H1 (cell line): ENCODE data around the gene C2orf81. TPM values are rescaled to one million over a fixed set of nuclear protein-coding genes. Genes with fewer than 3 reads are reported as not detected.

Experiments
- CTCF ChIA-PET: fragments of 300-600 bp; sonication (Branson Sonifier 250); formaldehyde crosslinking; loops from one replicate; lab custom pipeline; 2021; ENCODE audit not compliant: partially characterized antibody; lab: Charles Lee
- POLR2A ChIA-PET: fragments of 300-600 bp; sonication (Branson Sonifier 250); formaldehyde crosslinking; loops from one replicate; lab custom pipeline; 2021; ENCODE audit warnings: inconsistent platforms; ENCODE audit not compliant: partially characterized antibody; lab: Charles Lee
- DNase-seq, 2 experiments: peaks; one replicate each; pipeline versions ENCODE4 v3.0.0 to v3.0.0-alpha.2; 2010 to 2022; ENCODE audit warnings: low spot score in 2 of 2, low read depth in 1 of 2, mixed read lengths in 1 of 2
- FAIRE-seq: peaks from 2 replicates; lab custom pipeline; 2011; peaks lifted over from hg19 to GRCh38; lab: Jason Lieb, UNC
- H2AFZ ChIP-seq: 2 replicates; pipeline ENCODE4 v1.8.1; 2012; ENCODE audit warnings: low read length, inconsistent platforms
- H2AK5ac ChIP-seq: 2 replicates; pipeline ENCODE4 v1.6.1; 2013; ENCODE audit warnings: low read depth, low read length
- H2BK120ac ChIP-seq: replicated peaks from 2 replicates; pipeline ENCODE3; 2013; ENCODE audit warnings: low read depth, low read length, inconsistent platforms
- H2BK12ac ChIP-seq: 2 replicates; pipeline ENCODE4 v1.6.1; 2013; ENCODE audit warnings: low read depth, low read length
- H2BK15ac ChIP-seq: 2 replicates; pipeline ENCODE4 v1.6.1; 2013; ENCODE audit warnings: low read length
- H2BK20ac ChIP-seq: 2 replicates; pipeline ENCODE4 v1.6.1; 2013; ENCODE audit warnings: low read length
- H2BK5ac ChIP-seq: 2 replicates; pipeline ENCODE4 v1.6.1; 2013; ENCODE audit warnings: low read depth, low read length
- H3K14ac ChIP-seq: 2 replicates; pipeline ENCODE4 v1.6.1; 2013; ENCODE audit warnings: inconsistent platforms; ENCODE audit not compliant: insufficient read length
- H3K18ac ChIP-seq: 2 replicates; pipeline ENCODE4 v1.6.1; 2013; ENCODE audit warnings: low read length; ENCODE audit errors: extremely low read depth
- H3K23ac ChIP-seq: 2 replicates; pipeline ENCODE4 v1.6.1; 2013; ENCODE audit warnings: inconsistent platforms; ENCODE audit not compliant: insufficient read length
- H3K23me2 ChIP-seq: 2 replicates; pipeline ENCODE4 v1.6.1; 2013; ENCODE audit warnings: low read depth, low read length
- H3K27ac ChIP-seq: 2 replicates; pipeline ENCODE4 v1.6.1; 2011; ENCODE audit warnings: low read depth, low read length, inconsistent platforms
- H3K27me3 ChIP-seq, 4 experiments: replicated peaks in 1 of 4; 1 replicate in 1 of 4; 2 replicates in 3 of 4; pipeline versions ENCODE4 v1.6.1 to v1.8.1; 2011 to 2013; ENCODE audit warnings: low read length in 3 of 4, mild to moderate bottlenecking in 3 of 4, inconsistent platforms in 2 of 4, mixed read lengths in 2 of 4, moderate library complexity in 1 of 4; ENCODE audit not compliant: control insufficient read depth in 3 of 4, insufficient read depth in 3 of 4; ENCODE audit errors: extremely low read depth in 1 of 4
- H3K36me3 ChIP-seq, 4 experiments: 2 replicates each; pipeline versions ENCODE4 v1.6.1 to v1.8.1; 2011 to 2013; ENCODE audit warnings: mild to moderate bottlenecking in 4 of 4, low read length in 3 of 4, moderate library complexity in 2 of 4, control low read depth in 1 of 4, inconsistent platforms in 1 of 4; ENCODE audit not compliant: insufficient read depth in 4 of 4, control insufficient read depth in 2 of 4
- H3K4ac ChIP-seq: replicated peaks from 2 replicates; pipeline ENCODE3; 2013; ENCODE audit warnings: low read length, low read depth, mixed read lengths, inconsistent platforms; ENCODE audit not compliant: insufficient read length
- H3K4me1 ChIP-seq, 4 experiments: replicated peaks in 1 of 4; 1 replicate in 1 of 4; 2 replicates in 3 of 4; pipeline versions ENCODE4 v1.6.1 to v1.8.1; 2011 to 2013; ENCODE audit warnings: low read length in 3 of 4, inconsistent platforms in 2 of 4, mixed read lengths in 1 of 4; ENCODE audit not compliant: insufficient read depth in 4 of 4, control insufficient read depth in 3 of 4
- H3K4me2 ChIP-seq, 2 experiments: 2 replicates each; pipeline versions ENCODE4 v1.6.1 to v1.8.1; 2011 to 2013; ENCODE audit warnings: low read depth in 2 of 2, low read length in 2 of 2, control low read depth in 1 of 2, inconsistent platforms in 1 of 2, mild to moderate bottlenecking in 1 of 2; ENCODE audit not compliant: insufficient read depth in 1 of 2
- H3K4me3 ChIP-seq, 4 experiments: fragments of 200-600, 300-600 bp in 1 of 4; sonication (generic), shearing (Covaris generic), sonication (Bioruptor Twin) in 1 of 4; 2 replicates each; pipeline versions ENCODE4 v1.5.1 to v1.8.1; 2011 to 2016; ENCODE audit warnings: low read length in 4 of 4, low read depth in 3 of 4, control low read depth in 2 of 4, inconsistent platforms in 2 of 4, mild to moderate bottlenecking in 2 of 4, mixed read lengths in 1 of 4, moderate library complexity in 1 of 4; ENCODE audit not compliant: insufficient read depth in 2 of 4; ENCODE audit errors: extremely low read depth in 1 of 4
- H3K56ac ChIP-seq: replicated peaks from 2 replicates; pipeline ENCODE3; 2013; ENCODE audit warnings: low read depth, mild to moderate bottlenecking, mixed read lengths, low read length, inconsistent platforms; ENCODE audit not compliant: insufficient read length
- H3K79me1 ChIP-seq: 2 replicates; pipeline ENCODE4 v1.6.1; 2013; ENCODE audit warnings: low read depth, low read length, control low read depth
- H3K79me2 ChIP-seq, 2 experiments: 2 replicates each; pipeline versions ENCODE4 v1.6.1 to v1.8.1; 2012 to 2013; ENCODE audit warnings: low read length in 2 of 2, mild to moderate bottlenecking in 2 of 2, inconsistent platforms in 1 of 2; ENCODE audit not compliant: insufficient read depth in 2 of 2, control insufficient read depth in 1 of 2
- H3K9ac ChIP-seq, 4 experiments: replicated peaks in 1 of 4; 1 replicate in 1 of 4; 2 replicates in 3 of 4; pipeline versions ENCODE4 v1.6.1 to v1.8.1; 2011 to 2013; ENCODE audit warnings: low read depth in 3 of 4, low read length in 3 of 4, control low read depth in 2 of 4, mild to moderate bottlenecking in 2 of 4, moderate library complexity in 2 of 4, inconsistent platforms in 1 of 4; ENCODE audit errors: extremely low read depth in 1 of 4
- H3K9me3 ChIP-seq, 2 experiments: 2 replicates each; pipeline versions ENCODE4 v1.6.1 to v1.8.1; 2012 to 2013; ENCODE audit warnings: mild to moderate bottlenecking in 2 of 2, moderate library complexity in 2 of 2, control low read depth in 1 of 2, inconsistent platforms in 1 of 2, low read depth in 1 of 2, low read length in 1 of 2, mixed read lengths in 1 of 2; ENCODE audit not compliant: insufficient read depth in 2 of 2
- H4K20me1 ChIP-seq, 2 experiments: replicated peaks in 1 of 2; 2 replicates each; pipeline versions ENCODE3 to v1.8.1; 2011 to 2013; ENCODE audit warnings: inconsistent platforms in 2 of 2, low read length in 2 of 2, mild to moderate bottlenecking in 1 of 2; ENCODE audit not compliant: insufficient read depth in 2 of 2, control insufficient read depth in 1 of 2
- H4K5ac ChIP-seq: 2 replicates; pipeline ENCODE4 v1.6.1; 2013; ENCODE audit warnings: low read length, low read depth, mixed read lengths, inconsistent platforms; ENCODE audit not compliant: insufficient read length
- H4K8ac ChIP-seq: 2 replicates; pipeline ENCODE4 v1.8.0; 2013; ENCODE audit warnings: mild to moderate bottlenecking, moderate library complexity, low read length, inconsistent platforms; ENCODE audit not compliant: insufficient read depth; ENCODE audit errors: extremely low read depth
- H4K91ac ChIP-seq: replicated peaks from 2 replicates; pipeline ENCODE3; 2013; ENCODE audit warnings: low read length, mixed read lengths, inconsistent platforms; ENCODE audit not compliant: insufficient read length
- CHD1 ChIP-seq: IDR thresholded peaks from 2 replicates; pipeline ENCODE4 v1.6.1; 2012; ENCODE audit warnings: low read depth, low read length, improper control_type of control experiment
- CTBP2 ChIP-seq: IDR thresholded peaks from 2 replicates; pipeline ENCODE4 v1.7.0; 2011; ENCODE audit warnings: borderline replicate concordance, mild to moderate bottlenecking, moderate library complexity, mixed read lengths, low read length; ENCODE audit not compliant: insufficient read depth, insufficient read length
- EZH2 ChIP-seq: fragments of 200-600 bp; sonication (generic); IDR thresholded peaks from 2 replicates; pipeline ENCODE4 v1.7.1; 2012; ENCODE audit warnings: low read depth, mild to moderate bottlenecking, moderate library complexity, low read length, inconsistent platforms; ENCODE audit not compliant: severe bottlenecking
- KDM1A ChIP-seq: fragments of 200-600, 300-600 bp; sonication (generic); IDR thresholded peaks from 2 replicates; pipeline ENCODE4 v1.7.1; 2016; ENCODE audit warnings: mild to moderate bottlenecking, low read length, borderline replicate concordance
- MAX ChIP-seq: IDR thresholded peaks from 2 replicates; pipeline ENCODE4 v1.6.1; 2012; ENCODE audit warnings: inconsistent platforms
- TBP ChIP-seq: IDR thresholded peaks from 2 replicates; pipeline ENCODE4 v1.6.1; 2011; ENCODE audit warnings: low read depth, low read length, improper control_type of control experiment
- WGBS, 2 experiments: shearing (Covaris generic) in 1 of 2; methylation state at CpG; one replicate each; pipeline versions ENCODE4 v1.1.6 to v1.1.7; 2013 to 2015; ENCODE audit warnings: low lambda C conversion rate in 2 of 2, mixed read lengths in 2 of 2, inconsistent platforms in 1 of 2, low coverage in 1 of 2, missing lambda C conversion rate in 1 of 2; ENCODE audit not compliant: insufficient replicate concordance in 2 of 2, insufficient coverage in 1 of 2, insufficient read length in 1 of 2; ENCODE audit errors: extremely low coverage in 1 of 2, missing lambda C conversion rate in 1 of 2; 5-methylcytosine and 5-hydroxymethylcytosine counted together
- polyA plus RNA-seq, 7 experiments: library from polyadenylated mRNA; depleted of rRNA in 3 of 7; stranded (reverse) in 5 of 7; unstranded in 2 of 7; fragments of >200 nt in 5 of 7; fragments of 200-250 nt in 2 of 7; gene quantifications; 1 replicate in 5 of 7; 2 replicates in 1 of 7; 4 replicates in 1 of 7; pipeline versions ENCODE4 v1.2.1 to v1.2.3, GENCODE V29; 2011 to 2013; ENCODE audit warnings: missing spikeins in 2 of 7, mixed read lengths in 2 of 7
- total RNA-seq: library from RNA; stranded (reverse); fragmentation: NEBNext Ultra II Directional; extraction: Animal tissue kit (Norgen Biotek cat#: 25700); gene quantifications from 2 replicates; pipeline ENCODE4 v1.2.1, GENCODE V29; 2021

The C2orf81 gene
- total and polyA plus RNA-seq, 2 of the 8 experiments (the other 6 are each of a cell fraction or from before 2014, with no cell fraction given): 1.6 to 3.3 TPM

GRCh38 chr2:74414441-74414840 is 7.0 kb downstream of the C2orf81 start:
- Histone ChIP-seq H4K8ac (peak overlapping the region; percentile 89), H3K4me1 (peaks cover 0 to 13% (median 0%) of the 10 kb centered on the region in 4 experiments; a peak in 3 of 7 replicates), H3K36me3 (no peaks in the 10 kb centered on the region), H4K5ac (no peak overlapping the region), H3K23ac (no peak overlapping the region), H2BK12ac (no peak overlapping the region), H4K91ac (no peak overlapping the region), H2AFZ (no peak overlapping the region), H2BK15ac (0 out of 2 replicates have a peak overlapping the region, but pooled peaks have one; percentile 29), H2AK5ac (no peak overlapping the region), H3K27ac (no peak overlapping the region), H3K4me2 (peak overlapping the region in 1 of 2 experiments; percentile 52; a peak in 1 of 4 replicates), H3K9me3 (no peaks in the 10 kb centered on the region), H3K79me2 (no peaks in the 10 kb centered on the region), H3K27me3 (no peaks in the 10 kb centered on the region), H3K9ac (no peak overlapping the region), H2BK5ac (no peak overlapping the region), H3K14ac (no peak overlapping the region), H3K23me2 (no peaks in the 10 kb centered on the region), H3K56ac (no peak overlapping the region), H3K79me1 (no peaks in the 10 kb centered on the region), H3K4ac (no peak overlapping the region), H3K4me3 (no peak overlapping the region), H2BK20ac (no peak overlapping the region), H4K20me1 (no peaks in the 10 kb centered on the region), H2BK120ac (no peak overlapping the region), H3K18ac (no peak overlapping the region)
- FAIRE-seq (no peak), DNase-seq (no peak)
- WGBS, 2 experiments: 90% methylated on average over 14 of the region's 19 CpGs; no CpG with 5 or more reads in 1 of the 2 experiments
- CTCF ChIA-PET: interaction anchor here (0.7 to 4.0 kb wide), 4 partner anchors 14 to 28 kb away, joined by 3 to 19 read pairs (median 4); no protein-coding TSS in a partner anchor
- POLR2A ChIA-PET: interaction anchor here (0.5 to 0.9 kb wide), 4 partner anchors 9 to 44 kb away, joined by 3 to 4 read pairs (median 3); partner anchors contain the start of gene WBP1
- no peak for TF ChIP-seq MAX
- no peak for TF ChIP-seq EZH2
- no peak for TF ChIP-seq CHD1
- no peak for TF ChIP-seq KDM1A
- no peak for TF ChIP-seq CTBP2
- no peak for TF ChIP-seq TBP
